Activated naive CD4-positive, alpha-beta T cell treated with anti-CD3 and anti-CD28 coated beads, Interleukin-2, amount 10 ng/mL, durations not matched to agents 7 days and 5 days (primary cell): ENCODE data around the gene KCNK16.
A peak's percentile ranks its signal among the peaks of the same experiment; 100 is the strongest.

Source experiments
- CTCF ChIA-PET: fragments of 350-600 bp; sonication (Branson Sonifier 250); formaldehyde crosslinking; loops from one replicate; lab custom pipeline; 2021; ENCODE audit warnings: antibody characterized with exemption; lab: Charles Lee
- DNase-seq: peaks from one replicate; pipeline ENCODE4 v3.0.0-alpha.2; 2020
- H3K27ac Mint-ChIP-seq: one replicate; pipeline ENCODE4 v1.8.0; 2021; ENCODE audit warnings: mild to moderate bottlenecking, moderate library complexity, mixed read lengths
- H3K27me3 Mint-ChIP-seq: one replicate; pipeline ENCODE4 v1.8.0; 2021; ENCODE audit warnings: mild to moderate bottlenecking, mixed read lengths
- H3K36me3 Mint-ChIP-seq: one replicate; pipeline ENCODE4 v1.8.0; 2021; ENCODE audit warnings: mixed read lengths
- H3K4me1 Mint-ChIP-seq: one replicate; pipeline ENCODE4 v1.8.0; 2021; ENCODE audit warnings: mixed read lengths
- H3K4me3 Mint-ChIP-seq: one replicate; pipeline ENCODE4 v1.8.0; 2021; ENCODE audit warnings: mild to moderate bottlenecking, moderate library complexity, mixed read lengths
- H3K9me3 Mint-ChIP-seq: one replicate; pipeline ENCODE4 v1.8.0; 2021; ENCODE audit warnings: mixed read lengths

Gene KCNK16

DNA sequence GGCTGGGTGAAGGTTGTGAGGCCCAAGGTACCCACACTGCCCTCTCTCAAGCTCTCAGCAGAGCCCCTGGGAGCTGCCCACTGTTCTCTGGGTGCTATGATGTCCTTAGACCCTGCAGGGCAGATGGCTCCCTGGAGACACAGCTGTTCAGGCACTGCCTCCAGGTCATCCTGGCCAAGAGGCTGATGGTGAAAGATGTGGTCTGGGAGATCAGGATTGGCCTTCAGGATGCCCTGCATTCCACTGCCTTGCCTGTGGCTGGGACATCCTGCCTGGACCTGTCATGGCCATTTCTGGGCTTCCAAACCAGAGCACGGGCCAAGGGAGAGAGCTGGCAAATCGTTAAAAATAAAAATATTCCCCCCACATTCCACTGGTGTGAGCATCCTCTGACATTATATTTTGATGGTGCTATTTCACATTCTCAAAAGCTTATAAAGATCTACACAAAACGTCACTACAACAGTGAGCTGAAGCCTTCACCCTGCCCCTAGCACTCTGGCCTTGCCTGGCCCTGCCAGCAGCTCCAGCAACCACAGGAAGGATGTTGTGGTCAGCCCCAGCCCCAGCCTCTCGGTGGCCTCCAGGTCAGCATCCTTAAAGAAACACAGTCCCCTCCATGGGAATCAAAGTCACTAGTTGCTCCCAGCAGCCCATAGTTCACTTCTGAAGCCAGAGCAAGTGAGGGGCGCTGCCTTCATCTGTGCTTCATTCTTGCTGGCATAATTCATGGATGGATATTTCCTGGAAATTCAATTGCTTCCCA, 13.5 kb upstream of the KCNK16 start:
- H3K4me1 Mint-ChIP-seq, result peaks cover 11% of the 10 kb centered on the region
- peaks cover 73% of the 10 kb centered on the region for H3K27me3 Mint-ChIP-seq
- H3K4me3 Mint-ChIP-seq, result no peak overlapping the region
- no peak overlapping the region for H3K27ac Mint-ChIP-seq
- H3K9me3 Mint-ChIP-seq, result no peaks in the 10 kb centered on the region
- DNase-seq, result peak; percentile 36
- no peaks in the 10 kb centered on the region for H3K36me3 Mint-ChIP-seq
- CTCF ChIA-PET, result interaction anchor here (1.6 kb wide), 1 partner anchor 11 kb away, joined by 5 read pairs; no protein-coding TSS in a partner anchor

DNA sequence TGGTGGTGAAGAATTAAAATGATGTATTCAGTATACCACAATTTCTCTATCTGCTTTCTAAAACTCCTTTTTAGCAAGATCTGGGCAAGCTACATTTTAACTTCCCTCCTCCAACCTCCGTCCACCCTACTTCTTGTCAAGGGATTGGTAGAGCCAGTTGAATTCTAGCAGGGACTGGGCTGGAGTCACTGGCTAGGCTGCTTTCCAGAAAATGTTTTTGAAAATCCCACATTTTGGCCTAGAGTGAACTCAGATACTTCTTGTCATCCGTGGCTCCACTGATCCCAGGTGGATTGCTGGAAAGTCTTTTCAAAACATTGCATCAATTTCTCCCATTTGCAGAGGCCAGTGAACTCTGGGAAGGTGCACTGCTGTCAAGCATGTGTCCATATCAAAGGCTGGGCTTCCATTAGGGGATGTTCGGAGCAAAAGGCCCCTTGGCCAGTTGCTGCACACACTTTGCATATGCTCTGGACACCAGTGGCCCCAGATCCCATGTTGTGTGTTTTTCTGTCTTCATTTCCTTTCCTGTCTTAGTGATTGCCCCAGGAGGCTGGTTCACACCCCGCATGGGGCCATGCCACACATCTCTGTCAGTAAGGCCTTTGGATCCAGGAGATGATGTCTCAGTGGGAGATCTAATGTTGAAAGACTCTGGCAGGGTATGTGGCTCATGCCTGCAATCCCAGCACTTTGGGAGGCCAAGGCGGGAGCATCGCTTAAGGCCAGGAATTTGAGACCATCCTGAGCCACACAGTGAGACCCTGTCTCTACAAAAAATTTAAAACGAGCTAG, 11.3 kb upstream of the KCNK16 start:
- Mint-ChIP-seq H3K27ac (no peak overlapping the region), H3K27me3 (peaks cover 68% of the 10 kb centered on the region), H3K4me3 (no peak overlapping the region), H3K4me1 (peaks cover 11% of the 10 kb centered on the region), H3K36me3 (no peaks in the 10 kb centered on the region), H3K9me3 (no peaks in the 10 kb centered on the region)
- CTCF ChIA-PET, result interaction anchor here (1.1 to 1.4 kb wide), 2 partner anchors 13 to 26 kb away, joined by 3 read pairs; no protein-coding TSS in a partner anchor
- DNase-seq, result no peak

DNA sequence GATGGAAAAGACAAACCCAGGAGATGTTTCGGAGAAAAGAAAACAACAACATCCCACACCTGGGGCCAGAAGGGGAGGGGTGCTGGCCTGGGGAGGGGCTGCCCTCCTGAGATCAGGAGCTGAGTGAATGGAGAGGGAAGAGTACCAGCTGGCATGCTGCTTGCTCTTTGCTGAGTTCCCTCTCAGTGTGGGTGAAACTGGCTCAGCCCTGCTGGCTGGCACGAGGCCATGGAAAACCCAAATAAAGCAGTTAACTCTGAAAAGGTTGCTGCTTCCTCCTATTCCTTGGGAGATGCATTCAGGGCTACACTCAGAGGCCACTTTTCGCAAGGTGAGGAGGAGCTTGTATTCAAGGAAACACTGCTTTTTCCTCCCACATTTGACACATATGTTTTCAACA, 8.0 kb upstream of the KCNK16 start:
- no peak for DNase-seq
- H3K4me1 Mint-ChIP-seq, result no peaks in the 10 kb centered on the region
- no peaks in the 10 kb centered on the region for H3K9me3 Mint-ChIP-seq
- H3K4me3 Mint-ChIP-seq, result no peak overlapping the region
- no peak overlapping the region for H3K27ac Mint-ChIP-seq
- no peaks in the 10 kb centered on the region for H3K36me3 Mint-ChIP-seq
- H3K27me3 Mint-ChIP-seq, result peaks cover 55% of the 10 kb centered on the region
- CTCF ChIA-PET, result interaction anchor here (1.3 kb wide), 1 partner anchor 458 kb away, joined by 3 read pairs; no protein-coding TSS in a partner anchor

DNA sequence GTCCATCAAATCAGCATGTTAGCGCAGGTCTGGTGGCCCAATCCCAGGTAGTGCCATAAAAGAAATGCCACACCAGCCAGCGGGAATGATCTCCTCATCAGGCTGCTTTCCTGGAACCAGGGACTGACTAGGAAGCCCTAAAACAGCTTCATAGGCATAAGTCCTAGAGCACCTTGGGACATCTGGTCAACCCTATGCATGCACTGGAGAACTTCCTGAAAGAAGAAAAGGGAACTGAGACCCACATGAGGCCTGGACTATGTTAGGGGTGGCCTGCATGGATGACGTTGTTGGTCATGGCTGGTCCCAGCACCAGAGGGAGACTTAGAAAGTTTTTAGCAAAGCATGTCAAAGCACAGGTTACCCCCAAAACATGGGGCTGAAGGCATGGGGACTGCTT, 7.6 kb upstream of the KCNK16 start:
- peaks cover 54% of the 10 kb centered on the region for H3K27me3 Mint-ChIP-seq
- no peak overlapping the region for H3K4me3 Mint-ChIP-seq
- DNase-seq, result no peak
- CTCF ChIA-PET, result no interaction called here
- H3K27ac Mint-ChIP-seq, result no peak overlapping the region
- H3K9me3 Mint-ChIP-seq, result no peaks in the 10 kb centered on the region
- H3K36me3 Mint-ChIP-seq, result no peaks in the 10 kb centered on the region
- H3K4me1 Mint-ChIP-seq, result no peaks in the 10 kb centered on the region

DNA sequence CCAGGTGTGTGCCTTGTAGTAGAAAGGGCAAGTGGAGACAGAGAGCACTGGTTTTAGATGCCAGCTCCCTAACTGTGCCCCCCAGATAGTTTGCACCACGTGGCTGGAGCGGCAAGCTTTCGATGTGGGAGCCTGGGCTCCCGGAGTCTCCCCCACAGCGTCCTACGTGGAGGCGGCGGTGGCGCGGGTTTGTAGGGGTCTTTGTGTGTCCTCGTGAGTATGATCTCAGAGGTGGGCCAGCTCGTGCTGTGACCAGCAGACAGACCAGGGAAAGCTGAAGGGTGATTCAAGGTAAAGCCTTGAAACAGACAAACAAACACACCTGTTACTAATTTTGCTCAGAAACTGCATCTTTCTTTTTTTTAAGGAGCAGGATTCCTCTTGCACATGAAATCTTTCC, 5.6 kb upstream of the KCNK16 start:
- no peak for DNase-seq
- H3K9me3 Mint-ChIP-seq, result no peaks in the 10 kb centered on the region
- H3K36me3 Mint-ChIP-seq, result no peaks in the 10 kb centered on the region
- H3K27ac Mint-ChIP-seq, result no peak overlapping the region
- CTCF ChIA-PET, result interaction anchor here (1.2 kb wide), 1 partner anchor 159 kb away, joined by 3 read pairs; no protein-coding TSS in a partner anchor
- no peaks in the 10 kb centered on the region for H3K4me1 Mint-ChIP-seq
- peaks cover 37% of the 10 kb centered on the region for H3K27me3 Mint-ChIP-seq
- no peak overlapping the region for H3K4me3 Mint-ChIP-seq

DNA sequence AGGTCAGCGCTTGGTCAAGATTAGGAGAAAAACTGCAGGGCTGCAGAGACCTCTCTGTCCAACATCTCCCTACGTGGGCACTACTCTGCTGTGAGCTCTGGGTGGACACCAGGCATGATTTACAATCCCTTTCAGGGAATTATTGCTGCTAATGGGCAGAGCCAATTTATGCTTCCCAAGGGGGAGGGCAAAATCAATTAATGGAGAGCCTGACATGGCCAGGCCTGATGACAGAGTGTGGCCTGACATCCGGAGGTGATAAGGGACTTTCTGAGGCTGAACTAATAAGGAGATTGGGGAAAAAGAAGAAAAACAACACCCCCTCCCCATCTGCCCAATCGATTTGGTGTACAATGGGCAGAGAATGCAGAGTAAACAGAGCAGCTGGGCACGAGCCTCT, 5.0 kb upstream of the KCNK16 start:
- Mint-ChIP-seq H3K27ac (no peak overlapping the region), H3K4me3 (no peak overlapping the region), H3K4me1 (no peaks in the 10 kb centered on the region), H3K36me3 (no peaks in the 10 kb centered on the region), H3K9me3 (no peaks in the 10 kb centered on the region), H3K27me3 (peaks cover 33% of the 10 kb centered on the region)
- DNase-seq, result no peak
- CTCF ChIA-PET, result no interaction called here

DNA sequence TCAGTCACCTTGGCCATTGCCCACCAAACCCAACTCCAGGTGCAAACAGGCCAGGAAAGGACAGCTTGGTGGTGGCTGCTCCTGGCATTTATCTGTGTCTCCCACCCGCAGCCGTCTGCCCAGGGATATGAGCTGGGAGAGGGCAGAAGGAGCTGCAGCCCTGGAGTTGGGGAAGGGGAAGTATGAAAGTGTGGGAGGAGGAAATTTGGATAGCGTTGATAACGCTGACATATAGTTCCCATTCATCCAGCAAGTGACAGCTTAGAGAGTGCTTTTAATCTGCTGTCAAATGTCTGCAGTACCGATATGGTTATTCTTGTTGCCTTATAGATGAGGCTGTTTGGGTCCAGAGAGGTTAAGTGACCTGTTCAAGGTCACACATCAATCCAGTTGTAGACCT, 741 bp downstream of the KCNK16 start:
- DNase-seq, result no peak
- Mint-ChIP-seq H3K4me3 (no peak overlapping the region), H3K36me3 (no peaks in the 10 kb centered on the region), H3K27ac (no peak overlapping the region), H3K9me3 (no peaks in the 10 kb centered on the region), H3K4me1 (no peaks in the 10 kb centered on the region), H3K27me3 (peaks cover 59% of the 10 kb centered on the region)
- CTCF ChIA-PET, result interaction anchor here (1.0 kb wide), 1 partner anchor 11 kb away, joined by 3 read pairs; no protein-coding TSS in a partner anchor

DNA sequence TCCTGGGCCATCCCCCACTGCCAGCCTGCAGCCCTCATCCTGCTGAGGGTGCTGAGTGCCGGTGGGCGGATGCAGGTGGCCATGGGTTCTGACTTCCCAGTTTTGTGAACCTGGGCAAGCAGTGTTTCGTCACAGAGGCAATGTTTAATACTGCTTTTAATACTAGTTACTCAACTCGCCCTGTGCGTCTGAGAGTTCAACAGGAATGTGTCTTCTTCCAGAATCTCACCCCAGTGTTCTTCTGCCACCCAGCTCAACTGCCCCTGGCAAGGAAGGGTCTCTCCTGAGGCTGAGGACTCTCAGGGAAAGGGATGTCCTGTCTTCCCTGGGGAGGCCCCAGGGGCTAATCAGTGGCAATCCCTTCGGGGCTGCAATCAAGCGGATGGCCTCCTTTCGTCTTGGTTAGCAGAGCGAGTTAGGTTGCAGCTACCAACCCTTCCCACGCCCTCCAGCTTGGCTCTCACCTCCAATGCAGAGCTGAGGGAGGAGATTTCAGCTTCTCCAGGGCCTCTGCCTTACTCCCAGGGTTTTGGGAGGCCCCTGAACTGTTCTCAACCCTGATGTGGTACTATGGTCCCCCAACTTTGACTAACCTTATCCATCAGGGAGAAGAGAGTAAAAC, 2.0 kb downstream of the KCNK16 start:
- Mint-ChIP-seq H3K9me3 (no peaks in the 10 kb centered on the region), H3K4me1 (no peaks in the 10 kb centered on the region), H3K4me3 (no peak overlapping the region), H3K36me3 (no peaks in the 10 kb centered on the region), H3K27ac (no peak overlapping the region), H3K27me3 (peaks cover 66% of the 10 kb centered on the region)
- no peak for DNase-seq
- CTCF ChIA-PET, result no interaction called here

DNA sequence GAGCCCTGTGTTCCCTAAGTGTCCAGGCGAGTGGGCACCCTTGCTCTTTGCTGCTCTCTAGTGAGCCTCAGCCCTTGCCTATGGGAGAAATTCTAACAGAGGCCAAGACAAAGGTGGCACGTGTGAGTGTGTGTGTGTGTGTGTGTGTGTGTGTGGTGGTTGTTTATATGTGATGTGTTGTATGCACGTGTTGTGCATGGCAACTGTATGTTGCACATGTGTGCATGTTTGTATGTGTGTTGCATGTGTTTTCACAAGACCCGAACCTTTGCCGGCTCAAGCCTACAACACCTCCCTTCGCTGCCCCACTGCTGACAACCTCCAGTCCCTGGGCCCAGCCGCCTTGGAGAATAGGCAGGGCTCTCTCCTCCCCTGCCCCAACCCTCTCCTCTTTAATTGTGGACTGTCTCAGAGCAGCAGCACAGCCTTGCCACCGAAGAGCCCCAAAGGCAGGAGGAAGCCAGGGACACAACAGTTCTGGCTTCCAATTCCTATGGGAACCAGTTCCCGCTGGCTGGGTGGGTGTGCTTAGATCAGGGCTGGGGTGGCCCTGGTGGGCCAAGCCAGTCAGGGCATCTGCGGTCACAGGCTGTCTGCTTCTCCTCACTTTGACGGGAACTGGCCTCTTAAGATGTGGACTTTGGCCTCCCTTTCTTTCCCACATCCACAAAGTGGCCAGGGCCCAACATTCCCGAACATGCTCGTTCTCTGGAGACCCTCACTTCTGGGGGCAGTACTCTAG, 2.7 kb downstream of the KCNK16 start:
- CTCF ChIA-PET, result no interaction called here
- no peaks in the 10 kb centered on the region for H3K4me1 Mint-ChIP-seq
- H3K36me3 Mint-ChIP-seq, result no peaks in the 10 kb centered on the region
- no peak overlapping the region for H3K4me3 Mint-ChIP-seq
- DNase-seq, result no peak
- H3K9me3 Mint-ChIP-seq, result no peaks in the 10 kb centered on the region
- H3K27me3 Mint-ChIP-seq, result peaks cover 72% of the 10 kb centered on the region
- H3K27ac Mint-ChIP-seq, result no peak overlapping the region

DNA sequence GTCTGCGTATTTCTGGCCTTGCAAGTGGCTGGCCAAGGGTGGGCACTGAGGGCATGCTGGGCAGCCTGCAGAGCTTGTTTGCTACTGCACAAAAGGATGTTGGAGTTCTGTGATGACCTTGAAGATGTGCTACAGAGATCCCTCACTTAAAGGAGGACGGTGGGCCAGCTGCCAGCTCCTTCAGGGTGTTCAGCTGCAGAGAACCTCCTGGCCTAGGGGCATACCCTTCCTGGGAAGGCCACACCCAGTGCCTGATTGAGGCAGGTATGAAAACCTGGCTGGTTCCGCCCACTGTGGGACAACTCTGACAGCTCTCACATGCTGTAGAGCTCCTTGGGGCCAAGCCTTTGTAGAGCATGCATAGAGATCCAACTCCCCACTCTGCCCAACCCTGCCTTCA, 5.2 kb downstream of the KCNK16 start:
- Mint-ChIP-seq H3K9me3 (no peaks in the 10 kb centered on the region), H3K4me1 (peaks cover 8% of the 10 kb centered on the region), H3K4me3 (no peak overlapping the region), H3K36me3 (no peaks in the 10 kb centered on the region), H3K27ac (no peak overlapping the region), H3K27me3 (peaks cover 96% of the 10 kb centered on the region)
- DNase-seq, result no peak
- CTCF ChIA-PET, result no interaction called here

DNA sequence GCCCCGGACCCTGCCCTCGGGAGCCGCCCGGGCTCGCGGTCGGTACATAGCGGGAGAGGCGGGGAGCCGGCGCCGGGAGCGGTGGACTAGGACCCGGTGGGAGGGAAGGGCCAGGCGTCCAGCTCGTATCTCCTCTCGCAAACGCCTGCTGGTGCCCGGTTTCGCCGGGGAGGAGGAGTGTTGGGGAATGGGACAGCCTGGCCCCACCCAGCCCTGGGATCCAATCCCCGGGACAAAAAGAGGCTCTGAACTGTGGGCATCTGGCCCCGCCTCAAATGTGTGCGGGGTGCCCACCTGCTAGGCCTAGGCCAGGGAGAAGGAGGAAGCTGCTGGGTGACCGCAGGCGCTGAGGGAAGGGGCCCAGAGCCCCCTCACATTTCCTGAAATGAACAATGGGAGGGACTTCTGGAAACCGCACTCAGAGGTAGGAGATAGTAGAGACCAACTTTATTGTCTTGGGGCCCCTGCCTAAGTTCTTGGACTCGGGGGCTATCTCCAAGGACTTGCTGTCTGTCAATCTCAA, 8.2 kb downstream of the KCNK16 start, which contains the start of gene KCNK17:
Gene KCNK17 (minus strand): TSS at position 147 of the 523 bp plus-strand sequence. CDS start 99 bp downstream, at position 48.
- Mint-ChIP-seq H3K4me1 (peaks cover 8% of the 10 kb centered on the region), H3K36me3 (no peaks in the 10 kb centered on the region), H3K9me3 (no peaks in the 10 kb centered on the region), H3K27me3 (peaks cover 95% of the 10 kb centered on the region), H3K4me3 (no peak within 1 kb of the TSS), H3K27ac (no peak within 1 kb of the TSS)
- CTCF ChIA-PET, result interaction anchor here (17.8 kb wide), 1 partner anchor 146 kb away, joined by 410 read pairs; no protein-coding TSS in a partner anchor
- DNase-seq, result no peak

DNA sequence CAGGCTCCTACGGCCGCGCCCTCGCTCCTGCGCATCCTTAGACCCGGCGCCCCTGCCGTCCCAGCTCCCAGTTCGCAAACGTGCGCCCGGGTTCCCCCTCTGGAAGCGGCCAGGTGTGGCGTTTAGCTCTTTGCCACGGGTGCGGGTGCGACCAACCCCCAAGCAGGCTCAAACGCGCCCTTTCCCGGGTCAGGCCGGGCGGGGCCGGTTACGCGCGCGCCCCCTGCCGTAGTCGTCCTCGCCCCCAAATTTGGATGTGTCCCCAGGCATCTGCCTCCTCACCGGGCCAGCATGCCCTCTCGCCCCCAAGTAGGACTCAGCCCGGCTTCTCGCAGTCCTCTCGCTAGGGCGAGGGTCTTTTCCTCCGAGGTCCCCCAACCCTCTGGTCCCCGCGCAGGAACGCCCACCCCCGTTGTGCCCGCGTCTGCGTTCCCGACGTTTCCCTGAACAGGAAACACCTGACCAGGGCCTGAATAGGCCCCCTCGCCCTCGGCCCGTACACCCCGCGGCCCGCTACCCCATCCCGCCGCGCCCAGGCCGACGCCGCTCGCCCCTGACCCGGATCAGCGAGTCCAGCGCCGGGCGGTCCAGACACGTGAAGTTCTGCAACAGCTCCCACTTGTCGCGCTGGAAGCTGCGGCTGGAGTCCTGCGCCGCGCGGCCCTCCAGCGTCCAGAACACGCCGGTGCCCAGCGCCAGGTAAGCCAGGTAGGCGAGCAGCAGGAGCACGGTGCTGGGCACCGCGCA, 8.8 kb downstream of the KCNK16 start:
- no peaks in the 10 kb centered on the region for H3K9me3 Mint-ChIP-seq
- no peak overlapping the region for H3K4me3 Mint-ChIP-seq
- H3K36me3 Mint-ChIP-seq, result no peaks in the 10 kb centered on the region
- H3K4me1 Mint-ChIP-seq, result peaks cover 8% of the 10 kb centered on the region
- H3K27me3 Mint-ChIP-seq, result peaks cover 92% of the 10 kb centered on the region
- H3K27ac Mint-ChIP-seq, result no peak overlapping the region
- no peak for DNase-seq
- CTCF ChIA-PET, result interaction anchor here (1.7 to 17.8 kb wide), 3 partner anchors 11 to 441 kb away, joined by 4 to 410 read pairs (median 7); no protein-coding TSS in a partner anchor
